ENCODE measurements around the gene TLN1.

DNA sequence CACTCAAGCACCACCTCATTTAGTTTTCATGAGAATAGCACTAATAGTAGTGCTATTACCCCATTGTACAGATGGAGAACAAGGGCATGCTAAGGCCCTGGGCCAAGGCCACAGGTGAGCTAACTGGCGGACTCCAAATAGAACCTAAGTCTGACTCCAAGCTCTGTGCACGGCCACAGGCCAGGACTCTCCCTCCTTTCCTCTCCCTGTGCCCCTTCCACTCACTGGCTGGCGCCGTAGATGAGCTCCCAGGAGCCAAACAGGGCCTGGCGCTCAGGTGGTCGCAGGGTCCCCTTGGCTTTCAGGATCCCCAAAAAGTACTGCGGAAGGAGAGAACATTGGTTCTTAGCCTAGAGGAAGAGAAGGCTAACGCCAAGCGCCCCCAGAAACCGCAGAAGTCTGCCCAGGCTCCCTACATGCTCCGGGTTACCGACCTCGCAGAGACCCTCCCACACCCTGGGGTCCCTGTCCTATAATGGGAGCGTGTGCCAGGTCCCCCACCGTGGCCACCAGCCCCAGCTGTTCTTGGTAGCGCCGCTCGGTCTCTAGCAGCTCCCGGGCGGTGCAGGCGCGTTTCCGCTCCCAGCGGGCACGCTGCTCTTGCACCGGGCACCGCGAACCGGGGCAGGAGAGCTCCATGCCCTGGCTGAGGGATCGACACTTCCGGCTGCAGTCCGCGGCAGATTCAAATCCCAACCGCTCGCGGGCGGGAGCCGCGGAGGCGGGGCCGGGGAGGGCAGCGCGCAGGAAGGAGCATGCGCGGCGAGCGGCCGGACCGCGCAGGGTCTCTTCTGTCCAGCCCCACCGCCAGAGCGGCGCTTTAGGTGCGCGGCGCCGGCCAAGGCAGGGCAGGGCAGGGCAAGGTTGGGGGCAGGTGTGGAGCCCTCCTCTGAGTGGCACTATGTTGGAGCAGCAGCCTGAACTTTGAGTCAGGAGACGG is 67.2 kb downstream of the TLN1 start, which contains the start of gene ARHGEF39:
- TF ChIP-seq, protein P1, sequence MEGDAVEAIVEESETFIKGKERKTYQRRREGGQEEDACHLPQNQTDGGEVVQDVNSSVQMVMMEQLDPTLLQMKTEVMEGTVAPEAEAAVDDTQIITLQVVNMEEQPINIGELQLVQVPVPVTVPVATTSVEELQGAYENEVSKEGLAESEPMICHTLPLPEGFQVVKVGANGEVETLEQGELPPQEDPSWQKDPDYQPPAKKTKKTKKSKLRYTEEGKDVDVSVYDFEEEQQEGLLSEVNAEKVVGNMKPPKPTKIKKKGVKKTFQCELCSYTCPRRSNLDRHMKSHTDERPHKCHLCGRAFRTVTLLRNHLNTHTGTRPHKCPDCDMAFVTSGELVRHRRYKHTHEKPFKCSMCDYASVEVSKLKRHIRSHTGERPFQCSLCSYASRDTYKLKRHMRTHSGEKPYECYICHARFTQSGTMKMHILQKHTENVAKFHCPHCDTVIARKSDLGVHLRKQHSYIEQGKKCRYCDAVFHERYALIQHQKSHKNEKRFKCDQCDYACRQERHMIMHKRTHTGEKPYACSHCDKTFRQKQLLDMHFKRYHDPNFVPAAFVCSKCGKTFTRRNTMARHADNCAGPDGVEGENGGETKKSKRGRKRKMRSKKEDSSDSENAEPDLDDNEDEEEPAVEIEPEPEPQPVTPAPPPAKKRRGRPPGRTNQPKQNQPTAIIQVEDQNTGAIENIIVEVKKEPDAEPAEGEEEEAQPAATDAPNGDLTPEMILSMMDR (IDR thresholded peaks at IDR 0.05; ENCODE audit: control extremely low read depth in 1 of 3, insufficient read depth in 1 of 3, low read depth in 1 of 3, low read length in 3 of 3) = peak; percentile 58 to 65 (median 60); a peak in 3 of 4 replicates
- TF ChIP-seq, protein P2, sequence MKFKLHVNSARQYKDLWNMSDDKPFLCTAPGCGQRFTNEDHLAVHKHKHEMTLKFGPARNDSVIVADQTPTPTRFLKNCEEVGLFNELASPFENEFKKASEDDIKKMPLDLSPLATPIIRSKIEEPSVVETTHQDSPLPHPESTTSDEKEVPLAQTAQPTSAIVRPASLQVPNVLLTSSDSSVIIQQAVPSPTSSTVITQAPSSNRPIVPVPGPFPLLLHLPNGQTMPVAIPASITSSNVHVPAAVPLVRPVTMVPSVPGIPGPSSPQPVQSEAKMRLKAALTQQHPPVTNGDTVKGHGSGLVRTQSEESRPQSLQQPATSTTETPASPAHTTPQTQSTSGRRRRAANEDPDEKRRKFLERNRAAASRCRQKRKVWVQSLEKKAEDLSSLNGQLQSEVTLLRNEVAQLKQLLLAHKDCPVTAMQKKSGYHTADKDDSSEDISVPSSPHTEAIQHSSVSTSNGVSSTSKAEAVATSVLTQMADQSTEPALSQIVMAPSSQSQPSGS (IDR thresholded peaks at IDR 0.05; ENCODE audit: low read length) = no peak
- peak; percentile 81 for TF ChIP-seq POLR2AphosphoS5 (IDR thresholded peaks at IDR 0.05; ENCODE audit: low read depth, low read length)
- 0 out of 2 replicates have a peak, but pooled peaks have one; percentile 27 for TF ChIP-seq YY1 (IDR thresholded peaks at IDR 0.05; ENCODE audit: low read depth, low read length)
- peak; percentile 41 to 44 for TF ChIP-seq RAD21 (IDR thresholded peaks at IDR 0.05 in 1 of 2, conservative IDR thresholded peaks at IDR 0.05 in 1 of 2; ENCODE audit: low read depth in 2 of 2, low read length in 2 of 2)
- no peak for TF ChIP-seq RFX5 (IDR thresholded peaks at IDR 0.05; ENCODE audit: borderline replicate concordance, low read depth, low read length)
- 0 out of 2 replicates have a peak, but pooled peaks have one; percentile 4 for TF ChIP-seq TEAD4 (IDR thresholded peaks at IDR 0.05; ENCODE audit: low read depth, low read length)
- peak; percentile 63 to 86; a peak in 2 of 4 replicates for TF ChIP-seq SIN3A (conservative IDR thresholded peaks at IDR 0.05 in 1 of 2, IDR thresholded peaks at IDR 0.05 in 1 of 2; ENCODE audit: low read depth in 1 of 2, low read length in 2 of 2)
- TF ChIP-seq EP300 (IDR thresholded peaks at IDR 0.05; ENCODE audit: borderline replicate concordance in 1 of 2, low read depth in 2 of 2, low read length in 2 of 2) = no peak
- no peak for TF ChIP-seq KDM1A (IDR thresholded peaks at IDR 0.05; ENCODE audit: borderline replicate concordance, low read length)
- TF ChIP-seq HDAC2 (IDR thresholded peaks at IDR 0.05; ENCODE audit: borderline replicate concordance in 1 of 2, low read depth in 2 of 2, low read length in 2 of 2) = peak in 1 of 2 experiments; percentile 86; a peak in 1 of 4 replicates
- no peak for TF ChIP-seq SP1 (IDR thresholded peaks at IDR 0.05; ENCODE audit: low read depth, low read length)
- TF ChIP-seq ATF3 (IDR thresholded peaks at IDR 0.05; ENCODE audit: insufficient read depth, low read depth, low read length) = no peak
